Measurements from ENCODE around the gene COG8.
"Not testable (repeated sequence)": the region's sequence is repeated elsewhere in the genome, so short reads cannot be mapped to it uniquely, and the experiment has no call there.

Gene COG8

GRCh38 chr16:69293401-69293800 lies 46.0 kb downstream of the COG8 start:
- no peak overlapping the region for H3K4me3 ChIP-seq (ENCODE audit: low read length)
- DNase-seq (ENCODE audit: low read depth) = no peak
- TF ChIP-seq, protein P1, sequence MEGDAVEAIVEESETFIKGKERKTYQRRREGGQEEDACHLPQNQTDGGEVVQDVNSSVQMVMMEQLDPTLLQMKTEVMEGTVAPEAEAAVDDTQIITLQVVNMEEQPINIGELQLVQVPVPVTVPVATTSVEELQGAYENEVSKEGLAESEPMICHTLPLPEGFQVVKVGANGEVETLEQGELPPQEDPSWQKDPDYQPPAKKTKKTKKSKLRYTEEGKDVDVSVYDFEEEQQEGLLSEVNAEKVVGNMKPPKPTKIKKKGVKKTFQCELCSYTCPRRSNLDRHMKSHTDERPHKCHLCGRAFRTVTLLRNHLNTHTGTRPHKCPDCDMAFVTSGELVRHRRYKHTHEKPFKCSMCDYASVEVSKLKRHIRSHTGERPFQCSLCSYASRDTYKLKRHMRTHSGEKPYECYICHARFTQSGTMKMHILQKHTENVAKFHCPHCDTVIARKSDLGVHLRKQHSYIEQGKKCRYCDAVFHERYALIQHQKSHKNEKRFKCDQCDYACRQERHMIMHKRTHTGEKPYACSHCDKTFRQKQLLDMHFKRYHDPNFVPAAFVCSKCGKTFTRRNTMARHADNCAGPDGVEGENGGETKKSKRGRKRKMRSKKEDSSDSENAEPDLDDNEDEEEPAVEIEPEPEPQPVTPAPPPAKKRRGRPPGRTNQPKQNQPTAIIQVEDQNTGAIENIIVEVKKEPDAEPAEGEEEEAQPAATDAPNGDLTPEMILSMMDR (IDR thresholded peaks at IDR 0.05; ENCODE audit: insufficient read depth, low read depth, low read length, missing control alignments) = no peak

DNA sequence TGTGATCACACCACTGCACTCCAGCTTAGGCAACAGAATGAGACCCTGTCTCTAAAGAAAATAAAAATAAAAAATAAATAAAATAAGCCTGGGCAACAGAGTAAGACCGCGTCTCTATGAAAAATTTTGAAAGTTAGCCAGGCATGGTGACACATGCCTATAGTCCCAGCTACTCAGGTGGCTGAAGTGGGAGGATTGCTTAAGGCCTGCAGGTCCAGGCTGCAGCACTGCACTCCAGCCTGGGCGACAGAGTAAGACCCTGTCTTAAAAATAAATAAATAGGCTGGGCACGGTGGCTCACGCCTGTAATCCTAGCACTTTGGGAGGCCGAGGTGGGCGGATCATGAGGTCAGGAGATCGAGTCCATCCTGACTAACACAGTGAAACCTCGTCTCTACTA lies 47.7 kb downstream of the COG8 start:
- H3K4me3 ChIP-seq (ENCODE audit: low read length); DNase-seq (ENCODE audit: low read depth): not testable (repeated sequence)

DNA sequence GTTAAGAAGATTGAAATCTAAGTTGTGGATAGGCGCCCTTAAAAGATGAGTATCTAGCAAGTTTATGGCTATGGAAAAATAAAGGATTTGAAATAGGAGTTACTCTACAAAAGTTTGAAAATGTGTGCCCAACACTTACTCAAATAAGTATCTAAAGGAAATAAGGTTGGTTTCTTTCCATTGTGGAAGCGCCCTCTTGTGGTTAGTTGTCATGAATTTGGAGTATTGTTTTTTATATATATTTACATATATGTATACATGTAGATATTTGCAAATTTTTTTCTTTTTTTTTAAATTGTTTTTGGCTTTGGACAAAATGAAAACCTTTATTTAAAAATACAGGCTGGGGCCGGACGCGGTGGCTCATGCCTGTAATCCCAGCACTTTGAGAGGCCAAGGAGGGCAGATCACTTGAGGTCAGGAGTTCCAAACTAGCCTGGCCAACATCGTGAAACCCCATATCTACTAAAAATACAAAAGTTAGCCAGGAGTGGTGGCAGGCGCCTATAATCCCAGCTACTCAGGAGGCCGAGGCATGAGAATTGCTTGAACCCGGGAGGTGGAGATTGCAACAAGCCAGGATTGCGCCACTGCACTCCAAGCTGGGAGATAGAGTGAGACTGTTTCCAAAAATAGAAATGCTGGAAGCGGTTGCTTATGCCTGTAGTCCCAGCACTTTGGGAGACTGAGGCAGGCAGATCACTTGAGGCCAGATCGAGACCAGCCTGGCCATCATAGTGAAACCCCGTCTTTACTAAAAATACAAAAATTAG lies 52.2 kb downstream of the COG8 start:
- DNase-seq (ENCODE audit: low read depth) = peak; percentile 72
- TF ChIP-seq, protein P1 (IDR thresholded peaks at IDR 0.05; ENCODE audit: insufficient read depth, low read depth, low read length, missing control alignments) = peak; percentile 41

DNA sequence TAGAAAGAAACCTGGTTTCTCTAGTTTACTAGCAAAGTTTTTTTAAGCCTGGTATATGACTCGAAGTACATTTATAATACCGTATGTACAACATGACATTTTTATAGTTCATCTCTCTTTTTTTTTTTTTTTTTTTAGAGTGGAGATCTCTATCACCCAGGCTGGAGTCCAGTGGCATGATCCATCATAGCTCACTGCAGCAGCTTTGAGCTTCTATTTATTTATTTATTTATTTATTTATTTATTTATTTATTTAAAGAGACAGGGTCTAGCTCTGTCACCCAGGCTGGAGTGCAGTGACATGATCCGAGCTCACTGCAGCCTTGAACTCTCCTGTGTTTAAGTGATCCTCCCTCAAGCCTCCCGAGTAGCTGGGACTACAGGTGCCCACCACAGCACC lies 54.1 kb downstream of the COG8 start:
- no peak overlapping the region for H3K4me3 ChIP-seq (ENCODE audit: low read length)
- TF ChIP-seq, protein P1 (IDR thresholded peaks at IDR 0.05; ENCODE audit: insufficient read depth, low read depth, low read length, missing control alignments) = no peak
- no peak for DNase-seq (ENCODE audit: low read depth)

More for the DNA sequence above, 52.2 kb downstream of the COG8 start:
- H3K4me3 ChIP-seq (ENCODE audit: low read length) = no peak overlapping the region

DNA sequence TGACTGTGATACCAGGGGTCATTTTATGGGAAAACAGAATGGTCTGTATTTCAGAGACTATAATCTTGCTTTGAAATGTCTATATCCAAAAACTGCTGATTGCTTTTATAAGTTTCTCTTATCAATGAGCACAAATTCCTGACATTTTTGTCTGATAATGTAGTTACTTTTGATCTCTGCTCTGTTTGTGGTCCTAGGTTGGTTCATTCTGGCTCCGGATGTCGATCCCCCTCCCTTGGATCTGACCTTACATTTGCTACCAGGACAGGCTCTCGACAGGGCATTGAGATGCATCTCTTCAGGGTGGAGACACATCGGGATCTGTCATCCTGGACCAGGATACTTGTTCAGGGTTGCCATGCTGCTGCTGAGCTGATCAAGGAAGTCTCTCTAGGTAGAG lies 55.5 kb downstream of the COG8 start:
- H3K4me3 ChIP-seq (ENCODE audit: low read length) = no peak overlapping the region
- no peak for DNase-seq (ENCODE audit: low read depth)
- TF ChIP-seq, protein P1 (IDR thresholded peaks at IDR 0.05; ENCODE audit: insufficient read depth, low read depth, low read length, missing control alignments) = no peak

DNA sequence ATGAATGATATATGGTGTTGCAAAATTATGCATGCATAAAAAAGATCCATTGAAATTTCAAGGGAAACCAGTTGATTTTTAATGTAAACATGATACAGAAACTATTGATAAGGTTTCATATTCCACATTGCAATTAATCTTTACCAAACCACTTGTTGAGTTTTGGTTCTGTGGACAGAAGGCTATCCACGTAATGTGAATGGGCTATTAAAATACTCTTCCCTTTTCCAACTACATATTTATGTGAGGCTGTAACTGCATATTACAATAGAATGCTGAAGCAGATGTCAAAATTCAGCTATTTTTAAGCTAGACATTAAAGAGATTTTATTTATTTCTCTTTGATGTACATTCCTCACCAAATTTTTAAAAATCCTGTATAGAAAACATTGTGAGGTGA lies 62.0 kb downstream of the COG8 start:
- TF ChIP-seq, protein P1 (IDR thresholded peaks at IDR 0.05; ENCODE audit: insufficient read depth, low read depth, low read length, missing control alignments) = no peak
- no peak overlapping the region for H3K4me3 ChIP-seq (ENCODE audit: low read length)
- no peak for DNase-seq (ENCODE audit: low read depth)

All from epithelial cell of esophagus (primary cell).